ENCODE measurements around the gene ZNHIT3.

The ZNHIT3 gene

DNA sequence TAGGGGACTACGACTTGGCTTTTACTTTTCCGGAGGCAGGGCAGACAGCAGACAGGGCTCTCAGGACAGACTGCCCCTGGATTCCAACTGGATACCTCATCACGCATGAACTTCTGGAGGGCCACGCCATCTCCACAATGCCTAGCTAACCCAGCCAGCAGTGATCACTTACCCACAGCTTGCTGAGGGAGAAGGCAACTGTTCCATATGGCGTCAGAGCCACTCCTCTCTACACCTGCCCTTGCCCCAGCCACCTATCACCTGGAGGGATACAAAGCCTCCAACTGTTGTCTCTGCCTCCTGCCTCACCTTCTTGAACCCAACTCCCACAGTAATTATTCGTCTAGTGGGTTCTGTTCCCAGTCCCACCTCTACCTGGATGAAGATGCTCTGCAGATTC, 39.4 kb downstream of the ZNHIT3 start:
- no peak overlapping the region for H3K4me3 ChIP-seq (ENCODE audit: low read length)
- H3K27me3 ChIP-seq (ENCODE audit: control insufficient read depth, low read length) = no peaks in the 10 kb centered on the region
- no peaks in the 10 kb centered on the region; the same call in 1 of the 2 replicates for H3K4me1 ChIP-seq (ENCODE audit: control insufficient read depth, low read length)
- H3K9me3 ChIP-seq (ENCODE audit: control insufficient read depth, insufficient read depth, low read length) = no peaks in the 10 kb centered on the region
- H3K36me3 ChIP-seq (ENCODE audit: control insufficient read depth, low read length) = peaks cover 73% of the 10 kb centered on the region
- H3K4me2 ChIP-seq (ENCODE audit: low read length) = no peak overlapping the region
- H3K79me2 ChIP-seq (ENCODE audit: control insufficient read depth, low read length) = peaks cover 12% of the 10 kb centered on the region
- TF ChIP-seq EZH2phosphoT487 (IDR thresholded peaks at IDR 0.05; ENCODE audit: borderline replicate concordance, low read length) = no peak
- TF ChIP-seq, protein P1, sequence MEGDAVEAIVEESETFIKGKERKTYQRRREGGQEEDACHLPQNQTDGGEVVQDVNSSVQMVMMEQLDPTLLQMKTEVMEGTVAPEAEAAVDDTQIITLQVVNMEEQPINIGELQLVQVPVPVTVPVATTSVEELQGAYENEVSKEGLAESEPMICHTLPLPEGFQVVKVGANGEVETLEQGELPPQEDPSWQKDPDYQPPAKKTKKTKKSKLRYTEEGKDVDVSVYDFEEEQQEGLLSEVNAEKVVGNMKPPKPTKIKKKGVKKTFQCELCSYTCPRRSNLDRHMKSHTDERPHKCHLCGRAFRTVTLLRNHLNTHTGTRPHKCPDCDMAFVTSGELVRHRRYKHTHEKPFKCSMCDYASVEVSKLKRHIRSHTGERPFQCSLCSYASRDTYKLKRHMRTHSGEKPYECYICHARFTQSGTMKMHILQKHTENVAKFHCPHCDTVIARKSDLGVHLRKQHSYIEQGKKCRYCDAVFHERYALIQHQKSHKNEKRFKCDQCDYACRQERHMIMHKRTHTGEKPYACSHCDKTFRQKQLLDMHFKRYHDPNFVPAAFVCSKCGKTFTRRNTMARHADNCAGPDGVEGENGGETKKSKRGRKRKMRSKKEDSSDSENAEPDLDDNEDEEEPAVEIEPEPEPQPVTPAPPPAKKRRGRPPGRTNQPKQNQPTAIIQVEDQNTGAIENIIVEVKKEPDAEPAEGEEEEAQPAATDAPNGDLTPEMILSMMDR (IDR thresholded peaks at IDR 0.05; ENCODE audit: low read depth, low read length, poor library complexity, severe bottlenecking) = no peak
- no peaks in the 10 kb centered on the region for H3K9me2 ChIP-seq (replicated peaks; ENCODE audit: control insufficient read depth, low read length)
- no peaks in the 10 kb centered on the region for H4K20me1 ChIP-seq (ENCODE audit: control insufficient read depth, insufficient read depth, low read depth, low read length)
- no peak overlapping the region for H3K27ac ChIP-seq (ENCODE audit: low read depth, low read length)
- H3F3A ChIP-seq (ENCODE audit: control insufficient read depth, insufficient read depth) = no peaks in the 10 kb centered on the region

DNA sequence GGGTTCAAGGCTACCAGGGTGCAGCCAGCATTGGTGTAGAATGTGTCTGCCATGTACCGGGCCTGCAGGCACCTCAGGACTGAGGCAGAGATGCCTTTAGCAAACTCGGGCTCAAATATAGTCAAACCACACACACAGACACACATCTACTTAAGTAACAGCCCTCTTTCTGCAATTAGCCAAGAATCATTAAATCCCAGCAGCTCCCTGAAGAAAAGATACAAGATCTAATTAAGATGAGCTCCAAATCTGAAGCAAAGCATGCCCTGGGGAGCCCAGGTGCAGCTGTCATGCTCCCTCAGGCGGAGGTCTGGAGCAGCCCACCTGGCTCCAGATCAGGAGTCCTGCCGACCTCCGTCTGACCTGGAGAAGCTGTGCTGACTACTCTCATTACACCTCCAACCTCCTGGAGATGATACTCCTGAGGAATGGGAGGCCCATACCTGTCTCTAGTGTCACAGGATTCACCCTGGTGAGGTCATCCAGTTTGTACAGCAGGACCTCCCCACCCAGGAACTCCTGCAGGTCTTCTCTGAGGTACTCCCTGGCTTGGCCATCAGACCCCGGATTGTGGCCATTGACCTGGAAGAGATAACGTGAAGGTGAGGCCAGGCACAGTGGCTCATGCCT, 41.3 kb downstream of the ZNHIT3 start:
- TF ChIP-seq, protein P1 (IDR thresholded peaks at IDR 0.05; ENCODE audit: low read depth, low read length, poor library complexity, severe bottlenecking) = no peak
- TF ChIP-seq EZH2phosphoT487 (IDR thresholded peaks at IDR 0.05; ENCODE audit: borderline replicate concordance, low read length) = no peak
- no peaks in the 10 kb centered on the region for H4K20me1 ChIP-seq (ENCODE audit: control insufficient read depth, insufficient read depth, low read depth, low read length)
- no peaks in the 10 kb centered on the region for H3F3A ChIP-seq (ENCODE audit: control insufficient read depth, insufficient read depth)
- H3K27me3 ChIP-seq (ENCODE audit: control insufficient read depth, low read length) = no peaks in the 10 kb centered on the region
- no peaks in the 10 kb centered on the region for H3K9me2 ChIP-seq (replicated peaks; ENCODE audit: control insufficient read depth, low read length)
- peaks cover 25% of the 10 kb centered on the region for H3K79me2 ChIP-seq (ENCODE audit: control insufficient read depth, low read length)
- H3K4me1 ChIP-seq (ENCODE audit: control insufficient read depth, low read length) = peaks cover 3% of the 10 kb centered on the region; the same call in 1 of the 2 replicates
- no peak overlapping the region for H3K4me3 ChIP-seq (ENCODE audit: low read length)
- no peak overlapping the region for H3K27ac ChIP-seq (ENCODE audit: low read depth, low read length)
- H3K36me3 ChIP-seq (ENCODE audit: control insufficient read depth, low read length) = peaks cover 76% of the 10 kb centered on the region
- H3K4me2 ChIP-seq (ENCODE audit: low read length) = no peak overlapping the region
- H3K9me3 ChIP-seq (ENCODE audit: control insufficient read depth, insufficient read depth, low read length) = no peaks in the 10 kb centered on the region

DNA sequence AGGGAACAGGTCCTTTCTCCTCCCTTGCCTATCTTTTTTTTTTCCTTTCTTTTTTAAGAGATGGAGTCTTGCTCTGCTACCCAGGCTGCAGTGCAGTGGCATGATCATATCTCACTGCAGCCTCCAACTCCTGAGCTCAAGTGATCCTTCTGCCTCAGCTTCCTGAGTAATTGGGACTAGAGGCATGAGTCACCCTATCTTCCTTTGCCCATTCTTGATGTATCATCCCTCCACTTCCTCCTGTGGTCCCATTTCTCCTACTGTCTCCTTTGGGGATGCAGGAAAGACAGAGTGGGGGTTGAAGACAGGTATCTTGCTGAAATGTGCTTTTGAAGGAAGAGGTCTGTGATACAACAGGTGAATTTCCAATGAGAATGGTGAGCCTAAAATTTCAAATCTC, 42.6 kb downstream of the ZNHIT3 start:
- no peaks in the 10 kb centered on the region for H3K27me3 ChIP-seq (ENCODE audit: control insufficient read depth, low read length)
- H3K4me3 ChIP-seq (ENCODE audit: low read length) = no peak overlapping the region
- peaks cover 17% of the 10 kb centered on the region for H3K4me1 ChIP-seq (ENCODE audit: control insufficient read depth, low read length)
- no peak overlapping the region for H3K4me2 ChIP-seq (ENCODE audit: low read length)
- no peaks in the 10 kb centered on the region for H4K20me1 ChIP-seq (ENCODE audit: control insufficient read depth, insufficient read depth, low read depth, low read length)
- no peak for TF ChIP-seq EZH2phosphoT487 (IDR thresholded peaks at IDR 0.05; ENCODE audit: borderline replicate concordance, low read length)
- TF ChIP-seq, protein P1 (IDR thresholded peaks at IDR 0.05; ENCODE audit: low read depth, low read length, poor library complexity, severe bottlenecking) = no peak
- no peaks in the 10 kb centered on the region for H3K9me2 ChIP-seq (replicated peaks; ENCODE audit: control insufficient read depth, low read length)
- H3K36me3 ChIP-seq (ENCODE audit: control insufficient read depth, low read length) = peaks cover 83% of the 10 kb centered on the region
- peaks cover 39% of the 10 kb centered on the region for H3K79me2 ChIP-seq (ENCODE audit: control insufficient read depth, low read length)
- H3F3A ChIP-seq (ENCODE audit: control insufficient read depth, insufficient read depth) = no peaks in the 10 kb centered on the region
- no peaks in the 10 kb centered on the region for H3K9me3 ChIP-seq (ENCODE audit: control insufficient read depth, insufficient read depth, low read length)
- H3K27ac ChIP-seq (ENCODE audit: low read depth, low read length) = no peak overlapping the region

Data from DOHH2 (cell line).